HepG2 (cell line): ENCODE measurements around the gene ZBTB22. TPM values are rescaled to one million over a fixed set of nuclear protein-coding genes. Genes with fewer than 3 reads are reported as not detected.
A peak's percentile ranks its signal among the peaks of the same experiment; 100 is the strongest.

Experiments used
- CREB1 ChIP-seq, 2 experiments: fragments of 450-650 bp in 1 of 2; IDR thresholded peaks; 2 replicates each; pipeline ENCODE4 v1.6.1; 2016 to 2017; ENCODE audit warnings: control low read depth in 1 of 2, mild to moderate bottlenecking in 1 of 2, missing compliant biosample characterization in 1 of 2, missing genetic modification characterization in 1 of 2
- MAFF ChIP-seq: IDR thresholded peaks from 2 replicates; pipeline ENCODE4 v1.6.1; 2011; ENCODE audit warnings: low read depth, low read length, improper control_type of control experiment
- MAZ ChIP-seq, 2 experiments: sonication (generic) in 1 of 2; formaldehyde crosslinking in 1 of 2; IDR thresholded peaks; 2 replicates each; pipeline versions ENCODE4 v1.5.0 to v1.6.1; 2012 to 2020; ENCODE audit warnings: low read depth in 2 of 2, mild to moderate bottlenecking in 2 of 2, borderline replicate concordance in 1 of 2, improper control_type of control experiment in 1 of 2, low read length in 1 of 2, missing genetic modification reagents in 1 of 2, moderate library complexity in 1 of 2
- NONO ChIP-seq, 2 experiments: fragments of 450-650 bp in 1 of 2; sonication (generic) in 1 of 2; formaldehyde crosslinking in 1 of 2; IDR thresholded peaks in 1 of 2; conservative IDR thresholded peaks in 1 of 2; 2 replicates each; pipeline versions ENCODE4 v1.6.1 to v1.8.0; 2017 to 2022; ENCODE audit warnings: mild to moderate bottlenecking in 1 of 2, missing genetic modification reagents in 1 of 2, moderate library complexity in 1 of 2
- PAX8 ChIP-seq: sonication (generic); formaldehyde crosslinking; IDR thresholded peaks from 2 replicates; pipeline ENCODE4 v1.8.0; 2022; ENCODE audit warnings: mild to moderate bottlenecking, missing genetic modification reagents, borderline replicate concordance
- RBM22 ChIP-seq: fragments of 200-400 bp; formaldehyde crosslinking; optimal IDR thresholded peaks from 2 replicates; pipeline ENCODE3; 2017; ENCODE audit warnings: mild to moderate bottlenecking, low read length, moderate library complexity
- RFX1 ChIP-seq: fragments of 450-650 bp; IDR thresholded peaks from 2 replicates; pipeline ENCODE4 v1.6.1; 2017
- SAP130 ChIP-seq: IDR thresholded peaks from 2 replicates; pipeline ENCODE4 v1.6.1; 2016; ENCODE audit warnings: low read depth
- SIN3A ChIP-seq: IDR thresholded peaks from 2 replicates; pipeline ENCODE4 v1.6.1; 2011; ENCODE audit warnings: low read depth, mild to moderate bottlenecking, control low read depth, low read length, borderline replicate concordance
- SNAI1 ChIP-seq: sonication (generic); formaldehyde crosslinking; IDR thresholded peaks from 2 replicates; pipeline ENCODE4 v1.5.0; 2020; ENCODE audit warnings: mild to moderate bottlenecking, missing genetic modification reagents, borderline replicate concordance
- SSRP1 ChIP-seq: IDR thresholded peaks from 2 replicates; pipeline ENCODE4 v1.6.1; 2016; ENCODE audit warnings: control low read depth
- TP53 ChIP-seq: sonication (generic); formaldehyde crosslinking; conservative IDR thresholded peaks from 2 replicates; pipeline ENCODE4 v1.4.0; 2020; ENCODE audit warnings: missing genetic modification reagents
- ZBTB2 ChIP-seq: sonication (generic); formaldehyde crosslinking; IDR thresholded peaks from 2 replicates; pipeline ENCODE4 v1.8.0; 2022; ENCODE audit warnings: low read depth, missing genetic modification reagents
- ZBTB38 ChIP-seq: sonication (generic); formaldehyde crosslinking; IDR thresholded peaks from 2 replicates; pipeline ENCODE4 v1.5.1; 2020; ENCODE audit warnings: mild to moderate bottlenecking, missing genetic modification reagents
- ZBTB7A ChIP-seq: sonication (generic); formaldehyde crosslinking; IDR thresholded peaks from 2 replicates; pipeline ENCODE4 v1.8.0; 2022; ENCODE audit warnings: mild to moderate bottlenecking, missing genetic modification reagents
- ZNF263 ChIP-seq: sonication (generic); formaldehyde crosslinking; IDR thresholded peaks from 2 replicates; pipeline ENCODE4 v1.4.0; 2020; ENCODE audit warnings: missing genetic modification reagents
- ZNF3 ChIP-seq: IDR thresholded peaks from 2 replicates; pipeline ENCODE4 v1.7.0; 2017; ENCODE audit warnings: inconsistent platforms
- ZNF354B ChIP-seq: sonication (generic); formaldehyde crosslinking; IDR thresholded peaks from 2 replicates; pipeline ENCODE4 v1.8.0; 2022; ENCODE audit warnings: mild to moderate bottlenecking, missing genetic modification reagents
- ZNF570 ChIP-seq: sonication (generic); formaldehyde crosslinking; IDR thresholded peaks from 2 replicates; pipeline ENCODE4 v1.4.0; 2020; ENCODE audit warnings: mild to moderate bottlenecking, missing genetic modification reagents, borderline replicate concordance
- ZNF660 ChIP-seq: sonication (generic); formaldehyde crosslinking; IDR thresholded peaks from 2 replicates; pipeline ENCODE4 v1.5.1; 2020; ENCODE audit warnings: mild to moderate bottlenecking, low read depth, missing genetic modification reagents, borderline replicate concordance
- ZNF670 ChIP-seq: sonication (generic); formaldehyde crosslinking; IDR thresholded peaks from 2 replicates; pipeline ENCODE4 v1.8.0; 2022; ENCODE audit warnings: mild to moderate bottlenecking, missing genetic modification reagents, borderline replicate concordance
- ZNF761 ChIP-seq: sonication (generic); formaldehyde crosslinking; conservative IDR thresholded peaks from 2 replicates; pipeline ENCODE4 v1.4.0; 2020; ENCODE audit warnings: mild to moderate bottlenecking, missing genetic modification reagents
- polyA plus RNA-seq, 8 experiments: library from polyadenylated mRNA; depleted of rRNA in 3 of 8; stranded (reverse) in 7 of 8; unstranded in 1 of 8; fragments of >200 nt; fragmentation: Illumina TruSeq in 4 of 8; extraction: Trizol in 4 of 8; gene quantifications; 2 replicates each; pipeline versions ENCODE4 v1.2.1 to v1.2.3, GENCODE V29; 2011 to 2016; ENCODE audit warnings: low read depth in 4 of 8, missing spikeins in 1 of 8, mixed read lengths in 1 of 8; ENCODE audit not compliant: insufficient read depth in 1 of 8
- total RNA-seq, 5 experiments: library from RNA; depleted of rRNA; stranded (reverse); fragments of >200 nt; fragmentation: Illumina TruSeq; extraction: Trizol; gene quantifications; 2 replicates each; pipeline ENCODE4 v1.2.3, GENCODE V29; 2016; ENCODE audit warnings: low read depth in 1 of 5
- TF ChIP-seq, protein P1 (sequence below): IDR thresholded peaks from 2 replicates; pipeline ENCODE4 v1.6.1; 2018; ENCODE audit warnings: missing genetic modification reagents
- TF ChIP-seq, protein P2 (sequence below): sonication (generic); formaldehyde crosslinking; IDR thresholded peaks from 2 replicates; pipeline ENCODE4 v1.4.0; 2020; ENCODE audit warnings: mild to moderate bottlenecking, missing genetic modification reagents
- TF ChIP-seq, protein P3 (sequence below): sonication (generic); formaldehyde crosslinking; IDR thresholded peaks from 2 replicates; pipeline ENCODE4 v1.4.0; 2020; ENCODE audit warnings: missing genetic modification reagents

Gene ZBTB22
- total and polyA plus RNA-seq, 2 of the 13 experiments (the other 11 are each of a cell fraction or from before 2014, with no cell fraction given), result 8.0 to 10.6 TPM

GRCh38 chr6:33314515-33314942, 3.0 kb downstream of the ZBTB22 start (continued):
- no peak for TF ChIP-seq ZNF660
- no peak for TF ChIP-seq ZBTB38 (CRISPR knock-in tag)
- no peak for TF ChIP-seq ZNF570
- TF ChIP-seq RBM22, result peak; percentile 89
- TF ChIP-seq SAP130, result peak; percentile 82
- TF ChIP-seq ZNF354B (CRISPR knock-in tag), result no peak
- TF ChIP-seq SSRP1 (CRISPR knock-in tag), result no peak; the same call in 1 of the 2 replicates
- peak; percentile 74 for TF ChIP-seq RFX1
- no peak for TF ChIP-seq CREB1 (IDR thresholded peaks at IDR 0.05)
- TF ChIP-seq CREB1 (CRISPR knock-in tag; IDR thresholded peaks at IDR 0.05), result 0 out of 2 replicates have a peak, but pooled peaks have one; percentile 26
- peak; percentile 49; the same call in 1 of the 2 replicates for TF ChIP-seq SIN3A
- TF ChIP-seq, protein P1, sequence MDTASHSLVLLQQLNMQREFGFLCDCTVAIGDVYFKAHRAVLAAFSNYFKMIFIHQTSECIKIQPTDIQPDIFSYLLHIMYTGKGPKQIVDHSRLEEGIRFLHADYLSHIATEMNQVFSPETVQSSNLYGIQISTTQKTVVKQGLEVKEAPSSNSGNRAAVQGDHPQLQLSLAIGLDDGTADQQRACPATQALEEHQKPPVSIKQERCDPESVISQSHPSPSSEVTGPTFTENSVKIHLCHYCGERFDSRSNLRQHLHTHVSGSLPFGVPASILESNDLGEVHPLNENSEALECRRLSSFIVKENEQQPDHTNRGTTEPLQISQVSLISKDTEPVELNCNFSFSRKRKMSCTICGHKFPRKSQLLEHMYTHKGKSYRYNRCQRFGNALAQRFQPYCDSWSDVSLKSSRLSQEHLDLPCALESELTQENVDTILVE (CRISPR knock-in tag), result no peak
- TF ChIP-seq MAFF, result no peak
- TF ChIP-seq ZBTB2, result no peak
- TF ChIP-seq ZNF670 (CRISPR knock-in tag), result no peak
- TF ChIP-seq PAX8 (CRISPR knock-in tag), result no peak
- TF ChIP-seq MAZ (IDR thresholded peaks at IDR 0.05; ENCODE audit: borderline replicate concordance, low read depth, low read length), result 0 out of 2 replicates have a peak, but pooled peaks have one; percentile 28
- 0 out of 2 replicates have a peak, but pooled peaks have one; percentile 9 for TF ChIP-seq MAZ (CRISPR knock-in tag; IDR thresholded peaks at IDR 0.05; ENCODE audit: low read depth)
- TF ChIP-seq, protein P2, sequence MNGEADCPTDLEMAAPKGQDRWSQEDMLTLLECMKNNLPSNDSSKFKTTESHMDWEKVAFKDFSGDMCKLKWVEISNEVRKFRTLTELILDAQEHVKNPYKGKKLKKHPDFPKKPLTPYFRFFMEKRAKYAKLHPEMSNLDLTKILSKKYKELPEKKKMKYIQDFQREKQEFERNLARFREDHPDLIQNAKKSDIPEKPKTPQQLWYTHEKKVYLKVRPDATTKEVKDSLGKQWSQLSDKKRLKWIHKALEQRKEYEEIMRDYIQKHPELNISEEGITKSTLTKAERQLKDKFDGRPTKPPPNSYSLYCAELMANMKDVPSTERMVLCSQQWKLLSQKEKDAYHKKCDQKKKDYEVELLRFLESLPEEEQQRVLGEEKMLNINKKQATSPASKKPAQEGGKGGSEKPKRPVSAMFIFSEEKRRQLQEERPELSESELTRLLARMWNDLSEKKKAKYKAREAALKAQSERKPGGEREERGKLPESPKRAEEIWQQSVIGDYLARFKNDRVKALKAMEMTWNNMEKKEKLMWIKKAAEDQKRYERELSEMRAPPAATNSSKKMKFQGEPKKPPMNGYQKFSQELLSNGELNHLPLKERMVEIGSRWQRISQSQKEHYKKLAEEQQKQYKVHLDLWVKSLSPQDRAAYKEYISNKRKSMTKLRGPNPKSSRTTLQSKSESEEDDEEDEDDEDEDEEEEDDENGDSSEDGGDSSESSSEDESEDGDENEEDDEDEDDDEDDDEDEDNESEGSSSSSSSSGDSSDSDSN (CRISPR knock-in tag), result no peak
- TF ChIP-seq ZNF761, result no peak
- TF ChIP-seq ZNF263 (CRISPR knock-in tag), result no peak
- TF ChIP-seq NONO (IDR thresholded peaks at IDR 0.05), result no peak
- TF ChIP-seq NONO (CRISPR knock-in tag; conservative IDR thresholded peaks at IDR 0.05), result 0 out of 2 replicates have a peak, but pooled peaks have one; percentile 1
- TF ChIP-seq ZNF3 (CRISPR knock-in tag), result no peak
- TF ChIP-seq, protein P3, sequence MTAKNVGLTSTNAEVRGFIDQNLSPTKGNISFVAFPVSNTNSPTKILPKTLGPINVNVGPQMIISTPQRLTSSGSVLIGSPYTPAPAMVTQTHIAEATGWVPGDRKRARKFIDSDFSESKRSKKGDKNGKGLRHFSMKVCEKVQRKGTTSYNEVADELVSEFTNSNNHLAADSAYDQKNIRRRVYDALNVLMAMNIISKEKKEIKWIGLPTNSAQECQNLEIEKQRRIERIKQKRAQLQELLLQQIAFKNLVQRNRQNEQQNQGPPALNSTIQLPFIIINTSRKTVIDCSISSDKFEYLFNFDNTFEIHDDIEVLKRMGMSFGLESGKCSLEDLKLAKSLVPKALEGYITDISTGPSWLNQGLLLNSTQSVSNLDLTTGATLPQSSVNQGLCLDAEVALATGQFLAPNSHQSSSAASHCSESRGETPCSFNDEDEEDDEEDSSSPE (CRISPR knock-in tag), result no peak
- no peak for TF ChIP-seq SNAI1 (CRISPR knock-in tag)
- peak; percentile 44; the same call in 1 of the 2 replicates for TF ChIP-seq ZBTB7A (CRISPR knock-in tag)
- TF ChIP-seq TP53 (CRISPR knock-in tag), result no peak
